H1 (cell line): ENCODE results near the gene CCDC191. TPM values are rescaled to one million over a fixed set of nuclear protein-coding genes. Genes with fewer than 3 reads are reported as not detected.

Experiments
- CTCF ChIA-PET: fragments of 300-600 bp; sonication (Branson Sonifier 250); formaldehyde crosslinking; loops from one replicate; lab custom pipeline; 2021; ENCODE audit not compliant: partially characterized antibody; lab: Charles Lee
- POLR2A ChIA-PET: fragments of 300-600 bp; sonication (Branson Sonifier 250); formaldehyde crosslinking; loops from one replicate; lab custom pipeline; 2021; ENCODE audit warnings: inconsistent platforms; ENCODE audit not compliant: partially characterized antibody; lab: Charles Lee
- DNase-seq, 2 experiments: peaks; one replicate each; pipeline versions ENCODE4 v3.0.0 to v3.0.0-alpha.2; 2010 to 2022; ENCODE audit warnings: low spot score in 2 of 2, low read depth in 1 of 2, mixed read lengths in 1 of 2
- FAIRE-seq: peaks from 2 replicates; lab custom pipeline; 2011; peaks lifted over from hg19 to GRCh38; lab: Jason Lieb, UNC
- H2AFZ ChIP-seq: 2 replicates; pipeline ENCODE4 v1.8.1; 2012; ENCODE audit warnings: low read length, inconsistent platforms
- H2AK5ac ChIP-seq: 2 replicates; pipeline ENCODE4 v1.6.1; 2013; ENCODE audit warnings: low read depth, low read length
- H2BK120ac ChIP-seq: replicated peaks from 2 replicates; pipeline ENCODE3; 2013; ENCODE audit warnings: low read depth, low read length, inconsistent platforms
- H2BK12ac ChIP-seq: 2 replicates; pipeline ENCODE4 v1.6.1; 2013; ENCODE audit warnings: low read depth, low read length
- H2BK15ac ChIP-seq: 2 replicates; pipeline ENCODE4 v1.6.1; 2013; ENCODE audit warnings: low read length
- H2BK20ac ChIP-seq: 2 replicates; pipeline ENCODE4 v1.6.1; 2013; ENCODE audit warnings: low read length
- H2BK5ac ChIP-seq: 2 replicates; pipeline ENCODE4 v1.6.1; 2013; ENCODE audit warnings: low read depth, low read length
- H3K14ac ChIP-seq: 2 replicates; pipeline ENCODE4 v1.6.1; 2013; ENCODE audit warnings: inconsistent platforms; ENCODE audit not compliant: insufficient read length
- H3K18ac ChIP-seq: 2 replicates; pipeline ENCODE4 v1.6.1; 2013; ENCODE audit warnings: low read length; ENCODE audit errors: extremely low read depth
- H3K23ac ChIP-seq: 2 replicates; pipeline ENCODE4 v1.6.1; 2013; ENCODE audit warnings: inconsistent platforms; ENCODE audit not compliant: insufficient read length
- H3K23me2 ChIP-seq: 2 replicates; pipeline ENCODE4 v1.6.1; 2013; ENCODE audit warnings: low read depth, low read length
- H3K27ac ChIP-seq: 2 replicates; pipeline ENCODE4 v1.6.1; 2011; ENCODE audit warnings: low read depth, low read length, inconsistent platforms
- H3K27me3 ChIP-seq, 4 experiments: replicated peaks in 1 of 4; 1 replicate in 1 of 4; 2 replicates in 3 of 4; pipeline versions ENCODE4 v1.6.1 to v1.8.1; 2011 to 2013; ENCODE audit warnings: low read length in 3 of 4, mild to moderate bottlenecking in 3 of 4, inconsistent platforms in 2 of 4, mixed read lengths in 2 of 4, moderate library complexity in 1 of 4; ENCODE audit not compliant: control insufficient read depth in 3 of 4, insufficient read depth in 3 of 4; ENCODE audit errors: extremely low read depth in 1 of 4
- H3K36me3 ChIP-seq, 4 experiments: 2 replicates each; pipeline versions ENCODE4 v1.6.1 to v1.8.1; 2011 to 2013; ENCODE audit warnings: mild to moderate bottlenecking in 4 of 4, low read length in 3 of 4, moderate library complexity in 2 of 4, control low read depth in 1 of 4, inconsistent platforms in 1 of 4; ENCODE audit not compliant: insufficient read depth in 4 of 4, control insufficient read depth in 2 of 4
- H3K4ac ChIP-seq: replicated peaks from 2 replicates; pipeline ENCODE3; 2013; ENCODE audit warnings: low read length, low read depth, mixed read lengths, inconsistent platforms; ENCODE audit not compliant: insufficient read length
- H3K4me1 ChIP-seq, 4 experiments: replicated peaks in 1 of 4; 1 replicate in 1 of 4; 2 replicates in 3 of 4; pipeline versions ENCODE4 v1.6.1 to v1.8.1; 2011 to 2013; ENCODE audit warnings: low read length in 3 of 4, inconsistent platforms in 2 of 4, mixed read lengths in 1 of 4; ENCODE audit not compliant: insufficient read depth in 4 of 4, control insufficient read depth in 3 of 4
- H3K4me2 ChIP-seq, 2 experiments: 2 replicates each; pipeline versions ENCODE4 v1.6.1 to v1.8.1; 2011 to 2013; ENCODE audit warnings: low read depth in 2 of 2, low read length in 2 of 2, control low read depth in 1 of 2, inconsistent platforms in 1 of 2, mild to moderate bottlenecking in 1 of 2; ENCODE audit not compliant: insufficient read depth in 1 of 2
- H3K4me3 ChIP-seq, 4 experiments: fragments of 200-600, 300-600 bp in 1 of 4; sonication (generic), shearing (Covaris generic), sonication (Bioruptor Twin) in 1 of 4; 2 replicates each; pipeline versions ENCODE4 v1.5.1 to v1.8.1; 2011 to 2016; ENCODE audit warnings: low read length in 4 of 4, low read depth in 3 of 4, control low read depth in 2 of 4, inconsistent platforms in 2 of 4, mild to moderate bottlenecking in 2 of 4, mixed read lengths in 1 of 4, moderate library complexity in 1 of 4; ENCODE audit not compliant: insufficient read depth in 2 of 4; ENCODE audit errors: extremely low read depth in 1 of 4
- H3K56ac ChIP-seq: replicated peaks from 2 replicates; pipeline ENCODE3; 2013; ENCODE audit warnings: low read depth, mild to moderate bottlenecking, mixed read lengths, low read length, inconsistent platforms; ENCODE audit not compliant: insufficient read length
- H3K79me1 ChIP-seq: 2 replicates; pipeline ENCODE4 v1.6.1; 2013; ENCODE audit warnings: low read depth, low read length, control low read depth
- H3K79me2 ChIP-seq, 2 experiments: 2 replicates each; pipeline versions ENCODE4 v1.6.1 to v1.8.1; 2012 to 2013; ENCODE audit warnings: low read length in 2 of 2, mild to moderate bottlenecking in 2 of 2, inconsistent platforms in 1 of 2; ENCODE audit not compliant: insufficient read depth in 2 of 2, control insufficient read depth in 1 of 2
- H3K9ac ChIP-seq, 4 experiments: replicated peaks in 1 of 4; 1 replicate in 1 of 4; 2 replicates in 3 of 4; pipeline versions ENCODE4 v1.6.1 to v1.8.1; 2011 to 2013; ENCODE audit warnings: low read depth in 3 of 4, low read length in 3 of 4, control low read depth in 2 of 4, mild to moderate bottlenecking in 2 of 4, moderate library complexity in 2 of 4, inconsistent platforms in 1 of 4; ENCODE audit errors: extremely low read depth in 1 of 4
- H3K9me3 ChIP-seq, 2 experiments: 2 replicates each; pipeline versions ENCODE4 v1.6.1 to v1.8.1; 2012 to 2013; ENCODE audit warnings: mild to moderate bottlenecking in 2 of 2, moderate library complexity in 2 of 2, control low read depth in 1 of 2, inconsistent platforms in 1 of 2, low read depth in 1 of 2, low read length in 1 of 2, mixed read lengths in 1 of 2; ENCODE audit not compliant: insufficient read depth in 2 of 2
- H4K20me1 ChIP-seq, 2 experiments: replicated peaks in 1 of 2; 2 replicates each; pipeline versions ENCODE3 to v1.8.1; 2011 to 2013; ENCODE audit warnings: inconsistent platforms in 2 of 2, low read length in 2 of 2, mild to moderate bottlenecking in 1 of 2; ENCODE audit not compliant: insufficient read depth in 2 of 2, control insufficient read depth in 1 of 2
- H4K5ac ChIP-seq: 2 replicates; pipeline ENCODE4 v1.6.1; 2013; ENCODE audit warnings: low read length, low read depth, mixed read lengths, inconsistent platforms; ENCODE audit not compliant: insufficient read length
- H4K8ac ChIP-seq: 2 replicates; pipeline ENCODE4 v1.8.0; 2013; ENCODE audit warnings: mild to moderate bottlenecking, moderate library complexity, low read length, inconsistent platforms; ENCODE audit not compliant: insufficient read depth; ENCODE audit errors: extremely low read depth
- H4K91ac ChIP-seq: replicated peaks from 2 replicates; pipeline ENCODE3; 2013; ENCODE audit warnings: low read length, mixed read lengths, inconsistent platforms; ENCODE audit not compliant: insufficient read length
- CHD2 ChIP-seq: IDR thresholded peaks from 2 replicates; pipeline ENCODE4 v1.6.1; 2012; ENCODE audit warnings: low read length, improper control_type of control experiment
- CREB1 ChIP-seq: IDR thresholded peaks from 2 replicates; pipeline ENCODE4 v1.6.1; 2012; ENCODE audit warnings: inconsistent platforms
- SAP30 ChIP-seq: fragments of 300-600 bp; sonication (generic); IDR thresholded peaks from 2 replicates; pipeline ENCODE4 v1.7.1; 2012; ENCODE audit warnings: low read length, moderate library complexity, mild to moderate bottlenecking, inconsistent platforms; ENCODE audit not compliant: insufficient read depth, insufficient replicate concordance
- SP4 ChIP-seq: IDR thresholded peaks from 2 replicates; pipeline ENCODE4 v1.6.1; 2012; ENCODE audit warnings: low read length, inconsistent platforms
- SRF ChIP-seq: IDR thresholded peaks from 2 replicates; pipeline ENCODE4 v1.6.1; 2011; ENCODE audit warnings: mild to moderate bottlenecking, low read depth, low read length, moderate library complexity
- SUZ12 ChIP-seq: fragments of 200-600 bp; sonication (generic); IDR thresholded peaks from 2 replicates; pipeline ENCODE4 v1.6.1; 2012; ENCODE audit warnings: mild to moderate bottlenecking, inconsistent platforms, low read length, moderate library complexity, mixed read lengths
- ZNF274 ChIP-seq: IDR thresholded peaks from 2 replicates; pipeline ENCODE4 v1.7.0; 2012; ENCODE audit warnings: low read length, borderline replicate concordance; ENCODE audit errors: extremely low read depth
- polyA plus RNA-seq, 7 experiments: library from polyadenylated mRNA; depleted of rRNA in 3 of 7; stranded (reverse) in 5 of 7; unstranded in 2 of 7; fragments of >200 nt in 5 of 7; fragments of 200-250 nt in 2 of 7; gene quantifications; 1 replicate in 5 of 7; 2 replicates in 1 of 7; 4 replicates in 1 of 7; pipeline versions ENCODE4 v1.2.1 to v1.2.3, GENCODE V29; 2011 to 2013; ENCODE audit warnings: missing spikeins in 2 of 7, mixed read lengths in 2 of 7
- total RNA-seq: library from RNA; stranded (reverse); fragmentation: NEBNext Ultra II Directional; extraction: Animal tissue kit (Norgen Biotek cat#: 25700); gene quantifications from 2 replicates; pipeline ENCODE4 v1.2.1, GENCODE V29; 2021

The CCDC191 gene
- total and polyA plus RNA-seq, 2 of the 8 experiments (the other 6 are each of a cell fraction or from before 2014, with no cell fraction given) = 0.65 to 1.3 TPM

- TF ChIP-seq SRF (no peak), CHD2 (no peak), SAP30 (no peak), SP4 (no peak), SUZ12 (no peak), ZNF274 (no peak), CREB1 (no peak)
- H3K27ac ChIP-seq = no peak overlapping the region
- no peak overlapping the region for H3K23ac ChIP-seq
- H3K23me2 ChIP-seq = no peaks in the 10 kb centered on the region
- H3K4me1 ChIP-seq = no peaks in the 10 kb centered on the region; a peak in 1 of 7 replicates
- no peak overlapping the region for H3K4me3 ChIP-seq
- FAIRE-seq (no peak), DNase-seq (no peak)
- H3K36me3 ChIP-seq = peaks cover 10 to 31% (median 23%) of the 10 kb centered on the region in 4 experiments; a peak in 6 of 8 replicates
- H2BK15ac ChIP-seq = no peak overlapping the region
- H2AK5ac ChIP-seq = no peak overlapping the region
- H3K79me2 ChIP-seq = no peaks in the 10 kb centered on the region
- H2AFZ ChIP-seq = no peak overlapping the region
- no peaks in the 10 kb centered on the region for H4K20me1 ChIP-seq
- no peak overlapping the region for H2BK120ac ChIP-seq
- H2BK12ac ChIP-seq = no peak overlapping the region
- no peak overlapping the region for H3K4ac ChIP-seq
- H3K9ac ChIP-seq = no peak overlapping the region
- H3K18ac ChIP-seq = no peak overlapping the region
- no peak overlapping the region for H4K8ac ChIP-seq
- H3K14ac ChIP-seq = no peak overlapping the region
- CTCF ChIA-PET = interaction anchor here (0.6 to 1.6 kb wide), 2 partner anchors 33 to 73 kb away, joined by 3 to 4 read pairs; no protein-coding TSS in a partner anchor
- no peaks in the 10 kb centered on the region for H3K79me1 ChIP-seq
- H3K9me3 ChIP-seq = no peaks in the 10 kb centered on the region
- no peak overlapping the region for H3K56ac ChIP-seq
- H3K27me3 ChIP-seq = no peaks in the 10 kb centered on the region
- H4K91ac ChIP-seq = no peak overlapping the region
- no peak overlapping the region for H3K4me2 ChIP-seq
- no peak overlapping the region for H2BK20ac ChIP-seq
- POLR2A ChIA-PET = interaction anchor here (1.0 to 1.6 kb wide), 2 partner anchors 10 to 11 kb away, joined by 3 read pairs; no protein-coding TSS in a partner anchor
- no peak overlapping the region for H2BK5ac ChIP-seq
- no peak overlapping the region for H4K5ac ChIP-seq
Measured at GRCh38 chr3:114089675-114090074, 33.3 kb upstream of the CCDC191 start.
